HG02678 (cell line): ENCODE data around the gene HIP1R.
A peak's percentile ranks its signal among the peaks of the same experiment; 100 is the strongest.
"Not testable (repeated sequence)": the region's sequence is repeated elsewhere in the genome, so short reads cannot be mapped to it uniquely, and the experiment has no call there.

Experiments
- ATAC-seq: cut with Tn5 transposase; IDR thresholded peaks from one replicate; pipeline ENCODE4 v1.9.1; 2021; ENCODE audit warnings: mild to moderate bottlenecking, moderate library complexity; ENCODE audit not compliant: unreplicated experiment

Gene HIP1R

DNA sequence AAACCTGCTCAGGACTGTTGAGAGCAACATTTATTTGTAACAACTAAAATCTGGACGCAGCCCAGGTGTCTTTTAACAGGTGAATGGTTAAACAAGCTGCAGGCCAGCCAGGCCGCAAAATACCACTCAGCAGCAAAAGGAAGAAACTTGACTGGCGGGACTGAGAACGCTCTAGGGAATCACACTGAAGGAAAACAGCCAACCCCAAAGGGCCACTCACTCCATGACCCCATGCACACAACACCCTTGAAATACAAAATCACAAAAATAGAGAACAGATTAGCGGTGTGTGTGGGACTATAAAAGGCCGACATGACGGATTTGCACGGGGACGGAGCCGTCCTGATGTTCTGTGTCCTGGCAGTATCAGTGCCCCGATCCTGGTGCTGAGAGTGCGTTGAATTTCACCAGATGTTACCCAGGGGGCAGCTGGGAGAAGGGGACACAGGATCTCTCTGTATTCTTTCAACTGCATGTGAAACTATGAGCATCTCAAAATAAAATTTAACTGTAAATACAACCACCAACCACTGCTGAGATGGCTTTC lies 37.6 kb downstream of the HIP1R start:
- no peak for ATAC-seq

GRCh38 chr12:122873540-122873939 lies 38.3 kb downstream of the HIP1R start:
- ATAC-seq: no peak

GRCh38 chr12:122874081-122874480 lies 38.8 kb downstream of the HIP1R start:
- no peak for ATAC-seq

- ATAC-seq: peak; percentile 65
Observed at GRCh38 chr12:122875590-122876220, 40.4 kb downstream of the HIP1R start.

DNA sequence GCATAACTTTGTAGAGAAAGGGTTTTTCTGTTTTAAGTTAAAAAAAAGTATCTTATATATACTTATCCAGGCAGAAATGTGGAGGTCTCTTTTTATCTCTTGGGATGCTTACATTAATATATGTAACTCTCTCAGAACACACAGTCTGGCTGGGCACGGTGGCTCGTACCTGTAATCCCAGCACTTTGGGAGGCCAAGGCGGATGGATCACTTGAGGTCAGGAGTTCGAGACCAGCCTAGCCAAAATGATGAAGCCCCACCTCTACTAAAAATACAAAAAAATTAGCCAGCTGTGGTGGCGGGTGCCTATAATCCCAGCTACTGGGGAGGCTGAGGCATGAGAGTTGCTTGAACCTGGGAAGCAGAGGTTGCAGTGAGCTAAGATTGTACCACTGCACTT lies 41.0 kb downstream of the HIP1R start:
- ATAC-seq: not testable (repeated sequence)

DNA sequence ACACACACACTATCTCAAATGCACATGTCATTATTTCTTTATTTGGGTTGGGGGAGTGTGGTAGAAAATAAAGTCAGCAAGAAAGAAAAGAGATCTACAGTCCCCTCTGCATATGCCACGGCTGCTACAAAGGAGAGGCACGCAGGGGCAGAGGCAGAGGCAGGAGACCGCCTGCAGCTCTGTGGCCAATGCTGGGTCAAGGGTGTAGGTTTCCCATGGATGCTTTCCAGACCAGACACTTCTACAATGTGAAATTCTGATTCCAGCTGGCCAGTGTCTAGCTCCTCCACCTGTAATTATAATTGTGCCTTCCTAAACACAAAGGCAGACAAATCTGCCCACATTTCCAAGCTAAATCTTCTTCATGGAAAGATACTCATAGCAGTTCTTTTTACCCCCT lies 41.5 kb downstream of the HIP1R start:
- ATAC-seq: no peak

- no peak for ATAC-seq
Observed at GRCh38 chr12:122878780-122879612, 43.7 kb downstream of the HIP1R start.

GRCh38 chr12:122880155-122880667 lies 45.0 kb downstream of the HIP1R start:
- no peak for ATAC-seq

- no peak for ATAC-seq
Observed at GRCh38 chr12:122880668-122881067, 45.4 kb downstream of the HIP1R start.

GRCh38 chr12:122882908-122883558 lies 47.8 kb downstream of the HIP1R start:
- ATAC-seq: no peak

- ATAC-seq: no peak
Observed at GRCh38 chr12:122884091-122884826, 49.0 kb downstream of the HIP1R start.

GRCh38 chr12:122884860-122885259 lies 49.6 kb downstream of the HIP1R start:
- no peak for ATAC-seq

DNA sequence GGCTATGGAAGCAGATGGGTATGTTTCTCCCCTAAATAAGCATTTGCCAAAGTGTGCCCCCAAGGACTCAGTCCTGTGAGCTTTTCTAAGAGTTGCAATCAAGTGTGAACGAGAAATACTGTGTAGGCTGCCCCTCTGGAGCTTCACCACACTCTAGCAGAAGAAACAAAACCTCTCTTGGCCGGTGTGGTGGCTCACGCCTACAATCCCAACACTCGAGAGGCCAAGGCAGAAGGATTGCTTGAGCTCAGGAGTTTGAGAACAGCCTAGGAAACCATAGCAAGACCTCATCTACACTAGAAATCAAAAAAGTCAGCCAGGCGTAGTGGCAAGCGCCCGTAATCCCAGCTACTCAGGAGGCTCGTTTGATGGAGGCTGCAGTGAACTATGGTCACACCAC lies 50.9 kb downstream of the HIP1R start:
- ATAC-seq: no peak

DNA sequence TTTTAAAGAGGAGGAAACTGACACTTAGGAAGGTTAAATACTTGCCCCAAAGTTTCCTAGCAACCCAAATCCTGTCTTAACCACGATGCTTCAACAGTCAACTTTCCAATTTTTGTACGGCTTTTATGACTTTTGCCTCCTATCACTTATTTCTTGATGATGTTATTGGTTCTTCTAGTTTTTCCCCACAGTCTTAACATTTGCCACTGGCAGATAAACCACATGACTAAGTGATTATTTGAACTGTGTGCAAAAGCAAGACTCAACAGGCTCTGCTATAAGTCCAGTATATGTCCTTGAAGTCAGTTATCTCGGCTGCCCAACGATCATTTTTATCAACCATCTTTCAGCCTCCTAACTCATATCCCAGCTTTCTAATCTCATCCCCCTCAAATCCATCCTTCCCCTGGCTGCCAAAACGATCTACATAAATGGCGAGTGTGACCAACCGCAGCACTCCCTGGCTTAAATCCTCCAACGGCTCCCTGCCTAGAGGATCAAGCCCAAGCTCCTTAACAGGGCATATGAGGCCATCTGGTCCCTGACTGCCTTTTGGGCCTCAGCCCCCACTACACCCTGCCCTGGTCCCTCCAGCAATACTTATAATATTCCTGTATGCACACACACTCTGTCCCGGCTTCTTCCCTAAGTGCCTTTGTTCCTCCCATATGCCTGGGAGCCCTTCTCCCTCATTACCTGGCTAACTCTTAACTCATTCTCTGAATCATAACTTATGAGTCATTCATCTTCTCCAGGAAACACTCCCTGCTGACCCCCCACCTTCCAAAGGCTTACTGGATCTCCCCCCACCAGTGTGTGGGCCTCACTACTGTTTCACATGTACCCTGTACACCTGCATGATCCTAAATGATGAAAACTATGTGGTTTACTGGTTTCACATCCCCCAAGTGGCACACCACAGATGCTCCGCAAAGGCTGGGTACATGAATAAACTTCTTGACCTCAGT lies 51.9 kb downstream of the HIP1R start:
- ATAC-seq: peak; percentile 79

GRCh38 chr12:122887819-122888212 lies 52.6 kb downstream of the HIP1R start:
- ATAC-seq: peak; percentile 24

DNA sequence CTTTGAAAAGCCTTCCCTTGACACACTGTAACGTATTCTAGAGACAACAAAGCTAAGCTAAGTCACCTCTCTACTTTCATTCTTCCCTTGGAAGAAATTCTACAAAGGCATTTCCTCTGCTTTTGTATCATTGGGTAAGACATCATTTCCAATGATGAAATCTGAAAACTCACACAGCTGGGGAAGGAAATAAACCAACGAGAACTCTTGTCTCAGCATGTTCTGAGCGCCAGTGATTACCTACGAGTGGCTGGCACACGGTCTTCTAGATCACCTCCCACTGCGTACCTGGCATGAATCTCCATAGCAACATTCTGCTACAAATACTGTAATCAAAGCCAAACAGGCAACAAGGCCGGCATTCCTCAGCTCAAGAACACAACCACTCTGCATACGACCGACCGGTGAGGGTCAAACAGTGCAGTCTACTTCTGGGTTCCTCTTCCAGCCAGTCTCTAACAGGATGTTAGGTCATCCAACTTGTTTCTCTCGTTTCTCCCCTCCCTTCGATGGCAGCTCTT lies 53.0 kb downstream of the HIP1R start:
- no peak for ATAC-seq

GRCh38 chr12:122889761-122890520 lies 54.7 kb downstream of the HIP1R start:
- ATAC-seq: no peak

DNA sequence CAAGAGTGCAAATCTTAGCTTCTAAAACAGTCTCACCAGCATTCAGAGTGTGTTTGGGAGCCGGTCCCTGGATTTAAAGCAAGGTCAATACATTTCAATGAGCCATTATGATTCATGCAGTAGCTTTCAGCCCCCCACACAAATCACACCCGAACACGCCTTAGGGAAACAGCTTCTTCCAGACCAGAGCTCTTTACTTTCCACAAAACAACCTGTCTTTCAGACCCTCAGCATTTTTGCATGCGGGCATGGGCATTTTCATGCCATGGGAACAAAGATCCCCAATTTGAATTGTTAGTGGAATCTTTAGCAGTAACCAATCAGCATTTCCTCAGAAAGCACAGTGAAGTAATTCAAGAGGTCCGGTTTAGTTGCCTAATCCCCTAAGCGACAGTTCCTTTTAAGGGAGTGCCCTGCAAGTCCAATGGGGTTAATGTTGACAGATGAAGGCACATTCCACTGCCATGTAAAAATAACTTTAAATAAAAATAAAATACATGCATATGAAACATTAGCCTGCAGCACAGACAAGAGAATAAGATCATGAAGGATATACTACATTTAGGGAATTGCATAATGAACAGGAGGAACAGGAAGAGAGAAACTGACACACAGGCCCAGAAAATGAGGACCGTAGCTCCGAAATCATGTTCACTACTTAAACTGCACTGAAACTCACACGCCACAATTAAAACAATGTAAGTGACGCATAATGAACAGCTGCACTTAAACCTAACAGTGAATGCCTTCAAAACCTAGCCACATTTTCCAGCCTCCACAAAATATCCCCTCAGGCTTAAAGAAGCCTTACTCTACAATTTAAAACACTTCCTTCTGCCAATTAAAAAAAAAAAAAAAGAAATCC lies 56.6 kb downstream of the HIP1R start:
- ATAC-seq: no peak
